Hippocampal formation (tissue), 2 donors: ENCODE data around the gene USP49.

Experiments used
- DNase-seq, 2 donors: peaks; one replicate each; lab custom pipeline; 2025; lab: John Stamatoyannopoulos, UW

The USP49 gene

GRCh38 chr6:41757931-41758640 is 137.1 kb downstream of the USP49 start:
- no peak for DNase-seq

- DNase-seq, result no peak
These were observed 137.9 kb downstream of the USP49 start for GRCh38 chr6:41757271-41757670.

- DNase-seq, result no peak
These were observed 138.8 kb downstream of the USP49 start for GRCh38 chr6:41756354-41756753.

GRCh38 chr6:41755895-41756294 is 139.3 kb downstream of the USP49 start:
- no peak for DNase-seq

GRCh38 chr6:41750374-41750773 is 144.8 kb downstream of the USP49 start:
- DNase-seq, result no peak

- no peak for DNase-seq
These were observed 146.6 kb downstream of the USP49 start for GRCh38 chr6:41748542-41748941.

- DNase-seq, result no peak
These were observed 147.1 kb downstream of the USP49 start for GRCh38 chr6:41748102-41748477.

- DNase-seq, result no peak
These were observed 147.7 kb downstream of the USP49 start, which contains the start of gene PGC for GRCh38 chr6:41747256-41748101. TSS of gene PGC (minus strand) at chr6:41747397. CDS start at chr6:41747334, 63 bp downstream.

GRCh38 chr6:41746107-41746506 is 149.1 kb downstream of the USP49 start:
- DNase-seq, result no peak

- no peak for DNase-seq
These were observed 150.9 kb downstream of the USP49 start for GRCh38 chr6:41744236-41744787.

GRCh38 chr6:41743406-41744235 is 151.6 kb downstream of the USP49 start:
- no peak for DNase-seq

- DNase-seq, result no peak
These were observed 153.3 kb downstream of the USP49 start for GRCh38 chr6:41741625-41742490.

- no peak for DNase-seq
These were observed 154.6 kb downstream of the USP49 start for GRCh38 chr6:41740366-41741162.
